ENCODE data around the gene WFIKKN1.
A peak's percentile ranks its signal among the peaks of the same experiment; 100 is the strongest.

WFIKKN1 gene

GRCh38 chr16:638034-638543, 7.3 kb downstream of the WFIKKN1 start:
- no peak for DNase-seq

GRCh38 chr16:638836-639235, 8.1 kb downstream of the WFIKKN1 start:
- DNase-seq, result no peak

GRCh38 chr16:640614-641013, 9.8 kb downstream of the WFIKKN1 start:
- no peak for DNase-seq

GRCh38 chr16:641326-642188, 10.8 kb downstream of the WFIKKN1 start, which contains the start of gene MCRIP2:
Gene MCRIP2 (plus strand): TSS chr16:641828. CDS start chr16:641992, 164 bp downstream.
- DNase-seq, result peak; percentile 31

- no peak for DNase-seq
Observed at GRCh38 chr16:642189-643049, 11.6 kb downstream of the WFIKKN1 start.

- no peak for DNase-seq
Observed at GRCh38 chr16:643050-643368, 12.2 kb downstream of the WFIKKN1 start.

- no peak for DNase-seq
Observed at GRCh38 chr16:644556-644955, 13.8 kb downstream of the WFIKKN1 start.

GRCh38 chr16:645852-646678, 15.3 kb downstream of the WFIKKN1 start:
- DNase-seq, result no peak

- DNase-seq, result no peak
Observed at GRCh38 chr16:646679-647172, 15.9 kb downstream of the WFIKKN1 start.

- no peak for DNase-seq
Observed at GRCh38 chr16:647173-647902, 16.6 kb downstream of the WFIKKN1 start.

- DNase-seq, result no peak
Observed at GRCh38 chr16:648071-648780, 17.4 kb downstream of the WFIKKN1 start.

- peak; percentile 67 for DNase-seq
Observed at GRCh38 chr16:648781-649589, 18.2 kb downstream of the WFIKKN1 start, which contains the start of gene WDR90. Gene WDR90 (plus strand): TSS chr16:649365. CDS start chr16:649417, 52 bp downstream.

- DNase-seq, result no peak
Observed at GRCh38 chr16:649631-650030, 18.8 kb downstream of the WFIKKN1 start.

- DNase-seq, result no peak
Observed at GRCh38 chr16:651844-652243, 21.1 kb downstream of the WFIKKN1 start.

GRCh38 chr16:652454-653305, 21.9 kb downstream of the WFIKKN1 start:
- no peak for DNase-seq

- no peak for DNase-seq
Observed at GRCh38 chr16:654034-654433, 23.2 kb downstream of the WFIKKN1 start.

- no peak for DNase-seq
Observed at GRCh38 chr16:657487-657886, 26.7 kb downstream of the WFIKKN1 start.

GRCh38 chr16:658679-659571, 28.1 kb downstream of the WFIKKN1 start:
- no peak for DNase-seq

Data from amniotic stem cell (primary cell).